HG02610 (cell line): ENCODE data around the gene C12orf60.
A peak's percentile ranks its signal among the peaks of the same experiment; 100 is the strongest.

ENCODE experiments used
- ATAC-seq: cut with Tn5 transposase; IDR thresholded peaks from one replicate; pipeline ENCODE4 v1.9.1; 2021; ENCODE audit warnings: mild to moderate bottlenecking, moderate library complexity; ENCODE audit not compliant: unreplicated experiment

Gene C12orf60

GRCh38 chr12:14833952-14834351 lies 30.5 kb downstream of the C12orf60 start:
- no peak for ATAC-seq

- ATAC-seq: no peak
These were observed 31.0 kb downstream of the C12orf60 start for GRCh38 chr12:14834509-14834908.

- ATAC-seq: no peak
These were observed 33.1 kb downstream of the C12orf60 start for GRCh38 chr12:14836336-14837210.

- no peak for ATAC-seq
These were observed 35.8 kb downstream of the C12orf60 start for GRCh38 chr12:14839262-14839661.

- no peak for ATAC-seq
These were observed 37.1 kb downstream of the C12orf60 start for GRCh38 chr12:14840616-14841015.

GRCh38 chr12:14841761-14842160 lies 38.3 kb downstream of the C12orf60 start:
- no peak for ATAC-seq

- no peak for ATAC-seq
These were observed 38.8 kb downstream of the C12orf60 start for GRCh38 chr12:14842315-14842714.

GRCh38 chr12:14843425-14843887 lies 40.0 kb downstream of the C12orf60 start, which contains the start of gene ART4:
TSS of gene ART4 (minus strand) at chr12:14843526. CDS start at chr12:14843113, 413 bp downstream.
- ATAC-seq: no peak

- no peak for ATAC-seq
These were observed 40.9 kb downstream of the C12orf60 start for GRCh38 chr12:14844401-14844800.

DNA sequence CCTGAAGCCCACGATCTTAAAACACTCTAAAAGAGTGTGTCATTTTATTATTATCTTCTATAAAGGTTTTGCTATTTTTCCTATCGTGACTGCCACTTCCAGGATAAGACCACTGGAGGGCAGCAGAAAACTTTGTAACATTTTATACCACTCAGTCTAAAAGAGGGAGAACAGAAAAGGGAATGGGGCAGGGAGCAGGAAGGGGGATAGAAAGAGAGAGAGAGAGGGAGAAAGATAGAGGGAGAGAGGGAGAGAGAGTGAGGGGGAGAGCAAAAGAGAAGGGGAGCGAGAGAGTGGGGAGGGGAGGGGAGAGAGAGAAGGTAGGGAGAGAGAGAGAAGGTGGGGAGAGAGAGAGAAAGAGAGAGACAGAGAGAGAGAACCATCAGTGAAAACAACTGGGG lies 41.9 kb downstream of the C12orf60 start:
- peak; percentile 46 for ATAC-seq

GRCh38 chr12:14846042-14846587 lies 42.6 kb downstream of the C12orf60 start:
- ATAC-seq: no peak

DNA sequence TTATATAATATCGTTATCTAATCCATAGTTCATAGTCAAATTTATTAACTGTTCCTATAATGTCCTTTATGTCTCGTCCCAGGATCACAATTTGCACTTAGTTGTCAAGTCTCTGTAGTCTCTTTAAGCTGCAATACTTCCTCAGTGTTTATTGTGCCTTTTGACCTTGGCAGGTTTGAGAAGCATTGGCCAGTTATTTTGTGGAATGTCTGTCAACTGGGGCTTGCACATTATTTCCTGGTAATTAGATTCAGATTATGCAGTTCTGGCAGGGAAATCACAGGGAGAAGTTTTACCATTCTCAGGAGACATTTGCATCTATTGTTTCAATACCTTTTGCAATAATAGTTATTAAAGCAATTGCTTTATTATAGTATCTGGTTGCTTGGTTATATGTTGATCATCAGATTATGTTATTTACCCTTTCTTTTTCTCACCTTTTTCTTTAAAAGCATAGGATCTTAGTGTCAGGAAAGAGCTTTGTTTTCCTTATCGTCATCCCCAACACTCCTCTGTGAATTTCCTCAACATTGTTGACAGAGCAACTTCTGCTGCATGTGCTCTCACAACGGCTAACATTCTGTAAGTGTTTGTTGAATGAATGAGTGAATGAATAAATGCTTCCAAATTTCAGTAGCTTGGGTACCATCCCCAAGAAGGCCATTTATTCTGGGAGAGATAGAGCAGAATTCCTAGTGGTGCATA lies 43.6 kb downstream of the C12orf60 start:
- ATAC-seq: no peak

GRCh38 chr12:14849661-14850060 lies 46.2 kb downstream of the C12orf60 start:
- no peak for ATAC-seq

DNA sequence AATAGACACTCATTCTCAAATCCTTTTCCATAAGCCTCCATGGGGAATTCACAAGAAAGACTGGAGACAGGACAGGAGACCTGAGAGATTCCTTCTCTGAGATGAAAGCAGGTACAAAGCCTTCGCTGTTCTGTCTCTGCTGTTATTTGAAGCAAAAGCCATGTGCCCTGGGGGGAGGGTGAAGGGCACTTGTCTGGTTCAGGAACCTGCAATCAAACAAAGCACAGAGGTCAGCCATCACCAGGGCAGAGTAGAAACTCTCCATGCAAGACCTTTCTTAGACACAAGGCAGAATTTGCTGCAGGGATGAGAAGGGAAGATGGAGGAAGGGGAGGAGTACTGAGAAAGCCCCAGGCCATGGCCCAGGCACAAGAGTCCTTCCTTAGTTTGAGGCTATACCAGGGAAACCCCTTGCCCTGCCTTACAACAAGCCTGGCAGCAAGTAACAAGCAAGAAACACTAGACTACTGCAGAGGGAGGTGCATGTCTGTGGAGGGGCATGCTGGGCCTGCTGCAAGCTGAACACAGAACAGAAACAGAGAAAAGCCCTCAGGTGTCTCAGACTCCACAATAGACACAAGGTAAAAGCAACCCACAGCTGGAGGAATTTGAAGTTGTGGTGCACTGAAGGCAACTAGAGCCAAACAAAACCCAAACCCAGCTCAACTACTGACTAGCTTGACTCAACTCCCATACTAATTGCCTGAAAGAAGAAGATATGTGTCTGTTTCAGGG lies 47.6 kb downstream of the C12orf60 start:
- ATAC-seq: no peak

DNA sequence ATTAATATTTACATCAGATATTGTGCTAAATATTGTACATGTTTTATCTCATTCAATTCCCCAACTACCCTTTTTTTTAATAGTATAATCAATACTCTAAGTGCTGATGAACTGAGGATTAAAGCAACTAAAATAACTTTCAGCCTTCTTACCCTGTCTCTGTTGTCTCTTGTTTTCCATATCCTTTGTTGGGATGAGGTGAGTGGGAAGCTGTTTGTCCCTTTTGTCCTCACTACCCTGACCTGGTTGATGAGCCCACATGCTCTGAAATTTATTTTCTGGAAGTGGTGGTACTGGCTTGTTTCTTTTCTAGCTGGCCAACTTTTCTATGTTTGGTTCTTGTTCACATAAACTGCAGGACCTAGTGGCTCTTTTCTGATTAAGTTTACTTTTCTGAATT lies 49.4 kb downstream of the C12orf60 start:
- ATAC-seq: no peak

DNA sequence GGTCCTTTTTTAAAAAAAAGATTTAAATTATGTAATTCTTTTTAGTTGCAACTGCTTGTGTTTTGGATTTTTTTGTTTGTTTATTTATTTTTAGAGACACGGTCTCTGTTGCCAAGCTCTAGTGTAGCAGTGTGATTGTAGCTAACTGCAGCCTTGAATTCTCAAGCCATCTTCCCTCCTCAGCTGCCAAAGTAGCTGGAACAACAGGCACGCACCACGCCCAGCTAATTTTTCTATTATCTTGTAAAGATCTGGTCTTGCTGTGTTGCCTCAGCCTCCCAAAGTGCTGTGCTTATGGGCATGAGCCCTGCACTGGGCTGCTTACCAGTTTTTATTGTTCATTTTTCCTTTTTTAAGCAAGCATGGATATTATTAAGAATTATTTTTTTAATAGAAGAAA lies 50.5 kb downstream of the C12orf60 start:
- ATAC-seq: no peak

- no peak for ATAC-seq
These were observed 51.2 kb downstream of the C12orf60 start for GRCh38 chr12:14854586-14855183.

DNA sequence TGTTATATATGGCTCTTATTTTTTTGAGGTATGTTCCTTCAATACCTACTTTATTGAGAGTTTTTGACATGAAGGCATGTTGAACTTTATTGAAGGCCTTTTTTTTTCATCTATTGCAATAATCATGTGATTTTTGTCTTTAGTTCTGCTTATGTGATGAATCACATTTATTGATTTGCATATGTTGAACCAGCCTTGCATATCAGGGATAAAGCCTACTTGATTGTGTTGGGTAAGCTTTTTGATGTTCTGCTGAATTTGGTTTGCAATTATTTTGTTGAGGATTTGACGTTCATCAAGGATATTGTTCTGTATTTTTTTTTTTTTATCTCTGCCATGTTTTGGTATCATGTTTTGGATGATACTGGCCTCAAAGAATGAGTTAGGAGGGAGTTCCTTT lies 55.0 kb downstream of the C12orf60 start:
- ATAC-seq: no peak

DNA sequence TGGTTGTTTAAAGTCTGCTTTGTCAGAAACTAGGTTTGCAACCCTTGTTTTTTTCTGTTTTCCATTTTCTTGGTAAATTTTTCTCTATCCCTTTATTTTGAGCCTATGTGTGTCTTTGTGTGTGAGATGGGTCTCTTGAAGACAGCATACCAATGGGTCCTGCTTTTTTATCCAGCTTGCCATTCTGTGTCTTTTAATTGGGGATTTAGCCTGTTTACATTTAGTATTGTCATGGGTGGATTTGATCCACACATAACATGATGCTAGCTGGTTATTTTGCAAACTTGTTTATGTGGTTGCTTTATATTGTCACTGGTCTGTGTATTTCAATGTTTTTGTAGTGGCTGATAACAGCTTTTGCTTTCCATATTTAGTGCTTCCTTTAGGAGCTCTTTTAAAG lies 57.0 kb downstream of the C12orf60 start:
- ATAC-seq: no peak

GRCh38 chr12:14868916-14869506 lies 65.5 kb downstream of the C12orf60 start:
- no peak for ATAC-seq
